GM12878 (cell line): ENCODE measurements around the gene HSPBAP1. TPM values are rescaled to one million over a fixed set of nuclear protein-coding genes. Genes with fewer than 3 reads are reported as not detected.

ENCODE experiments used
- ATAC-seq: fragments of 200-7000 bp; cut with Tn5 transposase; 3 replicates; pipeline ENCODE4 v1.9.1; 2020; ENCODE audit warnings: mild to moderate bottlenecking, moderate library complexity
- BruUV-seq: library from RNA; stranded (reverse); fragments of 400-500 nt; replicated peaks from 2 replicates; lab custom pipeline; 2021; lab: Mats Ljungman, UMichigan
- CTCF ChIA-PET: fragments of 300-600 bp; sonication (Branson Sonifier 250); formaldehyde crosslinking; extraction: SDS; loops from one replicate; lab custom pipeline; 2021; ENCODE audit warnings: inconsistent platforms; lab: Yijun Ruan, JAX
- POLR2A ChIA-PET: fragments of 350-600 bp; formaldehyde crosslinking; extraction: SDS; loops from one replicate; lab custom pipeline; 2021; ENCODE audit warnings: inconsistent platforms; lab: Charles Lee
- RAD21 ChIA-PET: fragments of 300-600 bp; sonication (Branson Sonifier 250); formaldehyde crosslinking; loops from one replicate; lab custom pipeline; 2023; ENCODE audit warnings: antibody characterized with exemption; ENCODE audit not compliant: unreplicated experiment; lab: Charles Lee
- SMC1A ChIA-PET: fragments of 300-600 bp; sonication (Branson Sonifier 250); formaldehyde crosslinking; loops from one replicate; lab custom pipeline; 2023; ENCODE audit not compliant: unreplicated experiment, uncharacterized antibody; lab: Charles Lee
- DNase-seq: peaks from one replicate; pipeline ENCODE4 v3.0.0-alpha.2; 2011; ENCODE audit warnings: low read depth, low spot score
- FAIRE-seq: peaks from 3 replicates; lab custom pipeline; 2011; peaks lifted over from hg19 to GRCh38; lab: Jason Lieb, UNC
- H2AFZ ChIP-seq: 2 replicates; pipeline ENCODE4 v1.6.0; 2011; ENCODE audit warnings: low read depth, low read length, control low read depth; ENCODE audit not compliant: control insufficient read depth
- H3K27ac ChIP-seq: 2 replicates; pipeline ENCODE4 v1.5.1; 2011; ENCODE audit warnings: control low read depth; ENCODE audit not compliant: control insufficient read depth, insufficient read depth
- H3K27me3 ChIP-seq, 2 experiments: replicated peaks in 1 of 2; 2 replicates each; pipeline versions ENCODE4 v1.6.0 to v1.6.1; 2011; ENCODE audit warnings: low read length in 1 of 2; ENCODE audit not compliant: control insufficient read depth in 2 of 2, insufficient read depth in 2 of 2
- H3K36me3 ChIP-seq, 2 experiments: 2 replicates each; pipeline ENCODE4 v1.5.1; 2011; ENCODE audit warnings: low read length in 1 of 2; ENCODE audit not compliant: control insufficient read depth in 2 of 2, insufficient read depth in 2 of 2
- H3K4me1 ChIP-seq: 2 replicates; pipeline ENCODE4 v1.6.1; 2011; ENCODE audit warnings: mild to moderate bottlenecking, low read length, moderate library complexity, mixed read lengths; ENCODE audit not compliant: control insufficient read depth, insufficient read depth
- H3K4me2 ChIP-seq: 2 replicates; pipeline ENCODE4 v1.6.0; 2011; ENCODE audit warnings: control low read depth; ENCODE audit not compliant: control insufficient read depth, insufficient read depth
- H3K4me3 ChIP-seq: fragments of 200-600 bp; sonication (generic); 2 replicates; pipeline ENCODE4 v1.5.1; 2016
- H3K79me2 ChIP-seq: 2 replicates; pipeline ENCODE4 v1.6.0; 2011; ENCODE audit warnings: low read length; ENCODE audit not compliant: control insufficient read depth, insufficient read depth
- H3K9ac ChIP-seq: 2 replicates; pipeline ENCODE4 v1.8.0; 2011; ENCODE audit warnings: low read length, control low read depth, mixed read lengths; ENCODE audit not compliant: control insufficient read depth, insufficient read depth
- H3K9me3 ChIP-seq: replicated peaks from 3 replicates; pipeline ENCODE4 v1.5.1; 2011; ENCODE audit warnings: mild to moderate bottlenecking, low read length; ENCODE audit not compliant: control insufficient read depth, insufficient read depth
- H4K20me1 ChIP-seq: 2 replicates; pipeline ENCODE4 v1.6.0; 2011; ENCODE audit not compliant: control insufficient read depth, insufficient read depth
- BCLAF1 ChIP-seq: fragments of 450-650 bp; IDR thresholded peaks from 2 replicates; pipeline ENCODE4 v1.6.1; 2017; ENCODE audit warnings: antibody characterized with exemption, mild to moderate bottlenecking, moderate library complexity
- CBFB ChIP-seq: IDR thresholded peaks from 2 replicates; pipeline ENCODE4 v1.6.1; 2016; ENCODE audit warnings: antibody characterized with exemption, low read depth
- CBX3 ChIP-seq: fragments of 200-600 bp; sonication (generic); IDR thresholded peaks from 2 replicates; pipeline ENCODE4 v1.6.1; 2016; ENCODE audit warnings: low read depth, borderline replicate concordance
- CTCF ChIP-seq, 3 experiments: IDR thresholded peaks in 2 of 3; conservative IDR thresholded peaks in 1 of 3; 2 replicates each; pipeline ENCODE4 v1.5.1; 2011; ENCODE audit warnings: low read depth in 3 of 3, low read length in 3 of 3, mild to moderate bottlenecking in 3 of 3, control low read depth in 2 of 3, moderate library complexity in 2 of 3, inconsistent platforms in 1 of 3, mixed read lengths in 1 of 3; ENCODE audit not compliant: control insufficient read depth in 2 of 3, insufficient read depth in 1 of 3; ENCODE audit errors: extremely low read depth in 1 of 3
- EP300 ChIP-seq, 2 experiments: fragments of 150-350 bp in 1 of 2; IDR thresholded peaks; 2 replicates each; pipeline ENCODE4 v1.6.1; 2011 to 2012; ENCODE audit warnings: low read depth in 2 of 2, low read length in 2 of 2, borderline replicate concordance in 1 of 2, improper control_type of control experiment in 1 of 2, inconsistent platforms in 1 of 2; ENCODE audit not compliant: control insufficient read depth in 1 of 2
- GABPA ChIP-seq: IDR thresholded peaks from 2 replicates; pipeline ENCODE4 v1.6.1; 2014; ENCODE audit warnings: antibody characterized with exemption, low read depth, mild to moderate bottlenecking, inconsistent platforms
- HDAC6 ChIP-seq: fragments of 200-600 bp; sonication (generic); IDR thresholded peaks from one replicate; pipeline ENCODE4 v1.8.0; 2017; ENCODE audit warnings: antibody characterized with exemption; ENCODE audit not compliant: unreplicated experiment
- IRF3 ChIP-seq: fragments of 450-650 bp; IDR thresholded peaks from 2 replicates; pipeline ENCODE4 v1.6.1; 2014; ENCODE audit warnings: mild to moderate bottlenecking
- MLLT1 ChIP-seq: fragments of 450-650 bp; IDR thresholded peaks from 2 replicates; pipeline ENCODE4 v1.6.1; 2016; ENCODE audit warnings: mild to moderate bottlenecking
- MYB ChIP-seq: fragments of 150-350 bp; IDR thresholded peaks from 2 replicates; pipeline ENCODE4 v1.6.1; 2014; ENCODE audit warnings: mild to moderate bottlenecking, low read depth, low read length, borderline replicate concordance
- REST ChIP-seq: IDR thresholded peaks from 2 replicates; pipeline ENCODE4 v1.6.1; 2012; ENCODE audit warnings: mild to moderate bottlenecking, low read depth, low read length
- STAT1 ChIP-seq: fragments of 450-650 bp; conservative IDR thresholded peaks from 2 replicates; pipeline ENCODE4 v1.6.1; 2014; ENCODE audit warnings: antibody characterized with exemption, mild to moderate bottlenecking
- WGBS: methylation state at CpG from one replicate; pipeline ENCODE4 v1.1.6; 2016; ENCODE audit warnings: low lambda C conversion rate; ENCODE audit not compliant: insufficient replicate concordance, insufficient coverage; ENCODE audit errors: missing lambda C conversion rate; 5-methylcytosine and 5-hydroxymethylcytosine counted together
- in situ Hi-C: fragments of 300-500 bp; cut with MboI; formaldehyde crosslinking; loops from 9 replicates; pipeline ENCODE4 v1.14.3; 2018; ENCODE audit warnings: mixed read lengths
- intact Hi-C: fragments of 100-400 bp; cut with micrococcal nuclease; formaldehyde crosslinking; loops from one replicate; pipeline ENCODE4 v1.14.2; 2022; ENCODE audit not compliant: unreplicated experiment
- polyA plus RNA-seq, 11 experiments: library from polyadenylated mRNA; depleted of rRNA in 4 of 11; unstranded in 6 of 11; stranded (reverse) in 5 of 11; fragments of >200 nt; fragmentation: Nextera tagmentation in 4 of 11; fragmentation: Illumina TruSeq in 1 of 11; extraction: Ambion mirVana in 4 of 11; extraction: Trizol in 1 of 11; gene quantifications; 1 replicate in 1 of 11; 2 replicates in 10 of 11; pipeline versions ENCODE4 v1.2.1 to v1.2.3, GENCODE V29; 2011 to 2016; ENCODE audit warnings: inconsistent platforms in 2 of 11, missing spikeins in 2 of 11, low read depth in 1 of 11
- total RNA-seq, 4 experiments: library from RNA; depleted of rRNA in 3 of 4; stranded (reverse); fragments of >200 nt in 3 of 4; fragmentation: Illumina TruSeq in 1 of 4; extraction: Trizol in 1 of 4; gene quantifications; 2 replicates each; pipeline versions ENCODE4 v1.2.1 to v1.2.3, GENCODE V29; 2013 to 2021

HSPBAP1 gene
- total and polyA plus RNA-seq, 10 of the 15 experiments (the other 5 are each of a cell fraction or from before 2014, with no cell fraction given), result 3.2 to 10.3 (median 7.9) TPM

- ChIA-PET CTCF (no interaction called here), POLR2A (no interaction called here), SMC1A (no interaction called here), RAD21 (no interaction called here)
- Histone ChIP-seq H3K27me3 (no peaks in the 10 kb centered on the region), H2AFZ (no peak overlapping the region), H3K4me1 (peaks cover 22% of the 10 kb centered on the region), H4K20me1 (no peaks in the 10 kb centered on the region), H3K4me2 (no peak overlapping the region), H3K79me2 (peaks cover 7% of the 10 kb centered on the region), H3K27ac (no peak overlapping the region), H3K4me3 (no peak overlapping the region), H3K36me3 (peaks cover 2 to 23% of the 10 kb centered on the region in 2 experiments), H3K9ac (no peak overlapping the region), H3K9me3 (peaks cover 3% of the 10 kb centered on the region; the same call in 1 of the 3 replicates)
- FAIRE-seq (no peak), DNase-seq (no peak), ATAC-seq (no peak)
- intact Hi-C loops (no loop called here), in situ Hi-C loops (no loop called here)
- 80% methylated on average over 3 of the region's 3 CpGs for WGBS
- no TSS peak for BruUV-seq
- TF ChIP-seq CBX3, result no peak
- TF ChIP-seq HDAC6, result no peak
- no peak for TF ChIP-seq CBFB
- TF ChIP-seq REST, result no peak
- no peak for TF ChIP-seq BCLAF1
- no peak for TF ChIP-seq GABPA
- TF ChIP-seq STAT1, result no peak
- TF ChIP-seq CTCF (IDR thresholded peaks at IDR 0.05 in 2 of 3, conservative IDR thresholded peaks at IDR 0.05 in 1 of 3; ENCODE audit: control insufficient read depth in 2 of 3, extremely low read depth in 1 of 3, insufficient read depth in 1 of 3, low read depth in 3 of 3, low read length in 3 of 3), result no peak
- TF ChIP-seq EP300 (IDR thresholded peaks at IDR 0.05; ENCODE audit: borderline replicate concordance in 1 of 2, control insufficient read depth in 1 of 2, low read depth in 2 of 2, low read length in 2 of 2), result no peak
- no peak for TF ChIP-seq MYB
- TF ChIP-seq MLLT1, result no peak
- no peak for TF ChIP-seq IRF3
These were observed 101.0 kb downstream of the HSPBAP1 start for GRCh38 chr3:122692674-122693073.
